ENCODE measurements around the gene C3orf70.

GRCh38 chr3:185120126-185120525 lies 32.7 kb downstream of the C3orf70 start:
- TF ChIP-seq, protein P1, sequence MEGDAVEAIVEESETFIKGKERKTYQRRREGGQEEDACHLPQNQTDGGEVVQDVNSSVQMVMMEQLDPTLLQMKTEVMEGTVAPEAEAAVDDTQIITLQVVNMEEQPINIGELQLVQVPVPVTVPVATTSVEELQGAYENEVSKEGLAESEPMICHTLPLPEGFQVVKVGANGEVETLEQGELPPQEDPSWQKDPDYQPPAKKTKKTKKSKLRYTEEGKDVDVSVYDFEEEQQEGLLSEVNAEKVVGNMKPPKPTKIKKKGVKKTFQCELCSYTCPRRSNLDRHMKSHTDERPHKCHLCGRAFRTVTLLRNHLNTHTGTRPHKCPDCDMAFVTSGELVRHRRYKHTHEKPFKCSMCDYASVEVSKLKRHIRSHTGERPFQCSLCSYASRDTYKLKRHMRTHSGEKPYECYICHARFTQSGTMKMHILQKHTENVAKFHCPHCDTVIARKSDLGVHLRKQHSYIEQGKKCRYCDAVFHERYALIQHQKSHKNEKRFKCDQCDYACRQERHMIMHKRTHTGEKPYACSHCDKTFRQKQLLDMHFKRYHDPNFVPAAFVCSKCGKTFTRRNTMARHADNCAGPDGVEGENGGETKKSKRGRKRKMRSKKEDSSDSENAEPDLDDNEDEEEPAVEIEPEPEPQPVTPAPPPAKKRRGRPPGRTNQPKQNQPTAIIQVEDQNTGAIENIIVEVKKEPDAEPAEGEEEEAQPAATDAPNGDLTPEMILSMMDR (conservative IDR thresholded peaks at IDR 0.05; ENCODE audit: low read length), result no peak
- TF ChIP-seq EZH2phosphoT487 (IDR thresholded peaks at IDR 0.05; ENCODE audit: borderline replicate concordance, low read depth, low read length), result no peak
